HG03442 (cell line): Measurements from ENCODE around the gene ICOSLG.
"Not testable (repeated sequence)": the region's sequence is repeated elsewhere in the genome, so short reads cannot be mapped to it uniquely, and the experiment has no call there.

Experiments used
- ATAC-seq: cut with Tn5 transposase; IDR thresholded peaks from one replicate; pipeline ENCODE4 v1.9.1; 2021; ENCODE audit warnings: mild to moderate bottlenecking, moderate library complexity; ENCODE audit not compliant: unreplicated experiment

ICOSLG gene

GRCh38 chr21:44184862-44185261, 55.9 kb downstream of the ICOSLG start:
- ATAC-seq = not testable (repeated sequence)

GRCh38 chr21:44182202-44182601, 58.5 kb downstream of the ICOSLG start:
- not testable (repeated sequence) for ATAC-seq

- not testable (repeated sequence) for ATAC-seq
These were observed 59.2 kb downstream of the ICOSLG start for GRCh38 chr21:44181506-44181905.

GRCh38 chr21:44176127-44176526, 64.6 kb downstream of the ICOSLG start:
- ATAC-seq = not testable (repeated sequence)

- not testable (repeated sequence) for ATAC-seq
These were observed 65.6 kb downstream of the ICOSLG start for GRCh38 chr21:44175189-44175588.
